Endometrial microvascular endothelial cells (primary cell): ENCODE data around the gene ENTREP1. TPM values are rescaled to one million over a fixed set of nuclear protein-coding genes. Genes with fewer than 3 reads are reported as not detected.
"Not testable (repeated sequence)": the region's sequence is repeated elsewhere in the genome, so short reads cannot be mapped to it uniquely, and the experiment has no call there.

Experiments used
- in situ Hi-C: cut with HindIII; loops from 2 replicates; pipeline ENCODE4 v1.10.0; 2017; ENCODE audit warnings: low sequenced_read_pairs, low pct_unique_long_range_greater_than_20kb; ENCODE audit errors: inconsistent ontology term
- total RNA-seq: library from RNA; depleted of rRNA; stranded (reverse); fragments of >200 nt; gene quantifications from one replicate; pipeline ENCODE4 v1.2.3, GENCODE V29; 2015; ENCODE audit errors: inconsistent ontology term

Gene ENTREP1, protein sequence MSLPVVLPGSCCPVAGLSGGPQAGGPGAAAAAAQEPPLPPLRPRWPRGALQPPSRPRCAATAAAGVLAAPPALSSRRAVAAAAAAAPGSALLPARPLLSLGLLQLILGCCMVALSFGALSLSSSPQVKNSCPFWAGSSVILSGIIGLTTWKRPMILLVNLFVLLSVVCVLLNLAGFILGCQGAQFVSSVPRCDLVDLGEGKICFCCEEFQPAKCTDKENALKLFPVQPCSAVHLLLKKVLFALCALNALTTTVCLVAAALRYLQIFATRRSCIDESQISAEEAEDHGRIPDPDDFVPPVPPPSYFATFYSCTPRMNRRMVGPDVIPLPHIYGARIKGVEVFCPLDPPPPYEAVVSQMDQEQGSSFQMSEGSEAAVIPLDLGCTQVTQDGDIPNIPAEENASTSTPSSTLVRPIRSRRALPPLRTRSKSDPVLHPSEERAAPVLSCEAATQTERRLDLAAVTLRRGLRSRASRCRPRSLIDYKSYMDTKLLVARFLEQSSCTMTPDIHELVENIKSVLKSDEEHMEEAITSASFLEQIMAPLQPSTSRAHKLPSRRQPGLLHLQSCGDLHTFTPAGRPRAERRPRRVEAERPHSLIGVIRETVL
- total RNA-seq = 0.84 TPM

DNA sequence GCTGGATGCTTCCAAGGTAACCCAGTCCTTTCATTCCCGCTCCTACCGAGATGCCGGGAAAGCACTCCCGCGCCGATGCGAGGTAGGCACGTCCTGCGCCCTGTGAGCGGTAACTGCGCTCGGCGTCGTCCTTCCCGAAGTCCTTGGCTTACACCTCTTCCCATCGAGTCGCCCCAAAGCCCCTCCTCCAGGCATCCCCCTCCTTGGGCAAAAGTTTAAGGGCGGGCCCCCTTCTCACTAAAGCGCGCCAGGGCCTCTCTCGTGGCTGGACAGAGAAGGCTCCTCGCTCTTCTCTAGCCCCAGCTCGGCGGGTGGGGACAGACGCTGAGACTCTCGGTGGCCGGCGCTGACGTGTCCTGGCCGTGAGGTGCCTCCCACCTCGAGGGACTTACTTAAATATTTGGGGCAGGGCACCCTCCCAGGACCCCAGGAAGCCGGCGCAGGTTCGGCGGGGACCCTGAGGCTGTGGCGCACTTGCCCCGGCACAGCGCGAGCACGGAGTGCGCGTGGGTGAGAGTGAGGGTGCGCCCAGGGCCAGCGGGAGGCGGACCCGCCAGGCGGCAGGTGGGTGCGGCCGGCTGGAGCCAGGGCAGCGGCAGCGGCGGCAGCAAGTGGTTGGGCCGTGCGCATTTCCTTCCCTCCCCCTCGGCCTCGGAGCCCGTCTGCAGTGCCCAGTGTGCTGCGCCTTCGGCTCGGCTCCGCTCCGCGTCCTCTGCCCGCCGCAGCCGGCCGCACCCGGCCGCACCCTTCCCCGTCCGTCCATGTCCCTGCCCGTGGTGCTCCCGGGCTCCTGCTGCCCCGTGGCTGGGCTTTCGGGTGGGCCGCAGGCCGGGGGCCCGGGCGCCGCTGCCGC, at the start of gene ENTREP1:
Gene ENTREP1, plus strand, starts transcription at position 667 of the 853 bp plus-strand sequence. Its CDS starts 95 bp downstream, at position 762.
- in situ Hi-C loops = no loop called here

DNA sequence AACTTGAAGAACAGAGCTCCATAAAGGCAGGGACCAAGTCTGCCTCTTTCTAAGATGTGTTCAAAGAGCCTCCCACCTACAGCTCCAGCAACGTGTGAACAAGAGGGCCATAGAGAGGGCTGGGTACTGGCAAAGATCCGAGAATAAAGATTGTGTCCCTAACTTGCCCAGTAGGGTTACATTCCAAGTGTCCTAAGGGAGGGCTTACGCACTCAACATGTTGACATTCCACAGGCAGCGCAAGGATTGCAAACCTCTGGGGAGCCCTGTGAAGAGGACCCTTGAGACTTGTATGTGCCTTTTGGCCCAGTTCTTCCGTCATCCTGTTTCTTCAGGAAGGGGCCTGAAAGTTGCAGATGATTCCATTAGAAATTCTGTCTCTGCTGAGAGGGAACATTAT, 48.2 kb upstream of the ENTREP1 start:
- in situ Hi-C loops = no loop called here

DNA sequence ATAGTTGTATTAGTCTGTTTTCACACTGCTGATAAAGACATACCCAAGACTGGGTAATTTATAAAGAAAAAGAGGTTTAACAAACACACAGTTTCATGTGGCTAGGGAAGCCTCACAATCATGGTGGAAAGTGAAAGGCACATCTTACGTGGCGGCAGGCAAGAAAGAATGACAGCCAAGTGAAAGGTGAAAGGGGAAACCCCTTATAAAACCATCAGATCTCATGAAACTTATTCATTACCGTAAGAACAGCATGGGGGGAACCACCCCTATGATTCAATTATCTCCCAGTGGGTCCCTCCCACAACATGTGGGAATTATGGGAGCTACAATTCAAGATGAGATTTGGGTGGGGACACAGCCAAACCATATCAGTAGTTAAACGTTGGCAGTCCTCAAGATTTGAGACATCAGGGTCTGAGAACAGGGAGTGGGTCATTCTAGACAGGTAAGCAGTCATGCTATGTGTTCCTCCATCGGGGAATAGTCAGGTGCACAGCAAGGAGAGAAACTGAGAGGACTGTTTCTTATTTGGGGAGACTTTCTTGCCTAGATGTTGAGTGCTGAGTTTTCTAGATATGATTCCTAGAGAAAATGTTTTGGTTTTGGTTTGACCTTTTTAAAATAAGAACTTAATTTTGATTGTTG, 45.8 kb upstream of the ENTREP1 start:
- in situ Hi-C loops = no loop called here

DNA sequence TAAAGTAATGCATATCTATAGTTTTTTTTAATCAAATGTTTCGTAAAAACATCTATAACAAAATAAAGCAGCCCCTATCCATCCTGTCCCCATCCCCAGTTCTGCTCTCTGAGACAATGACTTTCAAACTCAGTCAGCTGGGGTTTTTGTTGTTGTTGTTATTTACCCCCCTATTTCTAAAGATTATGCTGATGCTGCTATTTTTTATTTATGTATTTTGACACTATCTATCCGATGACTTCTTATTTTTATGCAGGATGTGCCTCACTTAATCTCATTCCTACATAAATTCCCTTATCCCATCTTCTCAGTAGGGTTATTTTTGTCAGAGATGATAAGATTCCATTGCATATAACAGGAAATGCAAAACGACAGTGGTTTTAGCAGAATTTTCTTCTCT, 45.3 kb upstream of the ENTREP1 start:
- in situ Hi-C loops = no loop called here

DNA sequence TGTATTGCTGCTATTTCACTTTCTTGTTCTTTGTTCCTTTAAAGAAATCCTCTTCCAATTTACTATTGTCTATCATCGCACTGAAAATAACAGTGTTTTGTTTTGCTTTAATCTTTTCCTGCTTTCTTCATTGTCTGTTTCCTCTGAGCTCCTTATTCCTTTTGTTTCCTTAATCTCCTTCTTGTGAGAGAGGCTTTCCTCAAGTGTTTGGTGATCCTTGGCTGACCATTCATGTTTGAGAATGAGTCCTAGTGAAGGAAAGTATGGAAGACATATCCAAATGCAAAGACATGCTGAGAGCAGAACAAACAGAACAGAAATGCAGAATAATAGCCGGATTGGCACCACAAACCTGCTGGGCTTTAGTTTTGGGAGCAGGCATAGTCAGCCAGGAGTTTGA, 42.0 kb upstream of the ENTREP1 start:
- in situ Hi-C loops = no loop called here

- in situ Hi-C loops = no loop called here
Measured at GRCh38 chr9:69292078-69292477, 32.9 kb upstream of the ENTREP1 start.

GRCh38 chr9:69293156-69293555, 31.9 kb upstream of the ENTREP1 start:
- in situ Hi-C loops = no loop called here

DNA sequence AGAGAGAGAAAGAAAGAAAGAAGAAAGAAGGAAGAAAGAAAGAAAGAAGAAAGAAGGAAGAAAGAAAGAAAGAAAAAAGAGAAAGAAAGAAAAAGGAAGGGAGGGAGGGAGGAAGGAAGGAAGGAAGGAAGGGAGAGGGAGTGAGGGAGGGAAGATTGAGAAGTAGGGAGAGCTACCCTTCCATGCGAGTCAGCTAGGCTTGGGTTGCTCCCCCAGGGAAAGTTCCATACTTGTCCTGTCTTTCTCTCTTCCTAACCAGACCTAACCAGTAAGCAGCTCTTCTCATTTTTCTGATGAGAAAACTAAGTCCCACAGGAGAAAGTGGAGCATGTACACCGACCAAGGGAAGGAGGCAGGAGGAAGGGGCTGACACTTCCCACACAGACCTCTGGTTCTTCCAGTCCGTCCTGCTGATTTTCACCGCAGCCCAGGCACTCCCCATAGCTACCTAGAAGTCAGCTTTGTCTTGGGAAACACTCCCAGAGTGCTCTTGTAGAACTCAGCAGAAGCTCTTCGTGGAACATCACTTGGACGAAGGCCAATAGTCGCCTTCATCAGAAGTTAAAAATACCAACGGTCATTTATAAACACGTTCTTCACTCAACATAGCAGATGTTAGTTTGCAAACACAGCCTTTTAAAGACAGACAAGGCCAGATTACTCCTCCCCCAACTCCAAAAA, 29.0 kb upstream of the ENTREP1 start:
- in situ Hi-C loops = no loop called here

DNA sequence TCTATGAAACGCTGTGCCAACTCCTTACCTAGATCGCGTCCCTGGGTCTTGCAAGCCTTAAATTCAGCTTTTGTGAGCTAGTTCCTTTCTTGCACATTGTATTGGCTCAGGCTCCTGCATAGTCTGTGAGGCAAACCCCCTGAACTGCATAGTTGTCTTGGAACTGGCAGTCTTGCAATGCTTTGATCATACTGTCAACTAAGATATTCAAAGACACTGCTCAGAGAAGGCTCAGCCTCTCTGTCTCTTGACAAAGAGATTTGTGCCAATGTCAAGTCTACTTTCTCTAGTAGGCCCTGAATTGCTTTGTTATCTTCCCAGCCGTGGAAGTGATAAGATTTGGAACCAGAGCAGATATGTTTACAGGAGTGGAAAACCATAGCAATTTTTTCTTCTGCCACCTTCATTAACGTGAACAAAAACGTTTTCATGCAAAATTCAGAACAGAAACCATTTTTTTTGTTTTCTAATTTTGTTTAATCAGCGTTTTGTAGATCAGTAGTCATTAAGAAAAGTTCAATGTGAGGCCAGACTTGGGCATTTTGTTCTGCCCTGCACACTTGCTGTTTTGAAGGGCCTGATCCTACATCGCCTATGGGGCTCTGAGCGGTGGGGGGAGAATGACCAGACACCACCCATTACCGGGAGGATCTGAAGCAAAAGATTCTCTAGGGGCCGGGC, 27.6 kb upstream of the ENTREP1 start:
- in situ Hi-C loops = no loop called here

DNA sequence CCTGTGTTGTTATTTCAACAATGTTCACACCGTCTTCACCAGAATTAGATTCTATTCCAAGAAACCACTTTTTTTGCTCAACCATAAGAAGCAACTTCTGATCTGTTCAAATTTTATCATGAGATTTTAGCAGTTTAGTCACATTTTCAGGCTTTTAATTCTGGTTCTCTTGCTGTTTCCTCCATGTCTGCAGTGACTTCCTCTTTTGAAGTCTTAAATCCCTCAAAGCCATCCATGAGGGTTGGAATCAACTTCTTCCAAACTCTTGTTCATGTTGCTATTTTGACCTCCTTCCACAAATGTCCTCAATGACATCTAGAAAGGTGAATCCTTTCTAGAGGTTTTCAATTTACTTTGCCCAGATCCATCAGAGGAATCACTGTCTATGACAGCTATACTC, 25.7 kb upstream of the ENTREP1 start:
- in situ Hi-C loops = no loop called here

- in situ Hi-C loops = no loop called here
Measured at GRCh38 chr9:69299826-69300225, 25.2 kb upstream of the ENTREP1 start.

DNA sequence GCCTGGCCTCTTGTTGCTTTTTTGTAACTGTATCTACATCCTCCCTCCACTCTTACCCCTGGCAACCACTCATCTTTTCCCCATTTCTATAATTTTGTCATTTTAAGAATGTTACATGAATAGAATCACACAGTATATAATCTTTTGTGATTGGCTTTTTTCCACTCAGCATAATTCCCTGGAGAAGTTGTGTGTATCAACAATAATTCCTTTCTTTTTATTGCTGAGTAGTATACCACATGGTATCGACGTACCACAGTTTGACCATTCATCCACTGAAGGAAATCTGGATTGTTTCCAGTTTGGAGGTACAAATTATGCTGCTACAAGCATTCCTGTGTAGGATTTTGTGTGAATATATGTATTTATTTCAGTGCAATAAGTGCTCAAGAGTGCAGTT, 21.7 kb upstream of the ENTREP1 start:
- in situ Hi-C loops = no loop called here

DNA sequence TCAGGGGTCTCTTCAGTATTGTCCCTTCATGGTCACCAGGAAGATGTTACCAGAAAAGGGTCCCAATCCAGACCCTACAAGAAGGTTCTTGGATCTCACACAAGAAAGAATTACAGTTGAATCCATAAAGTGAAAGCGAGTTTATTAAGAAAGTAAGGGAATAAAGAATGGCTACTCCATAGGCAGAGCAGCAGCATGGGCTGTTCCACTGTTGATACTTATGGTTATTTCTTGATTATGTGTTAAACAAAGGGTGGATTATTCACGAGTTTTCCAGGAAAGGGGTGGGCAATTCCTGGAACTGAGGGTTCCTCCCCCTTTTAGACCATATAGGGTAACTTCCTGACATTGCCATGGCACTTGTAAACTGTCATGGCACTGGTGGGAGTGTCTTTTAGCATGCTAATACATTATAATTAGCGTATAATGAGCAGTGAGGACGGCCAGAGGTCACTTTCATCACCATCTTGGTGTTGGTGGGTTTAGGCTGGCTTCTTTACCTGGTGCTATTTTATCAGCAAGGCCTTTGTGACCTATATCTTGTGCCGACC, 18.0 kb upstream of the ENTREP1 start:
- in situ Hi-C loops = not testable (repeated sequence)

DNA sequence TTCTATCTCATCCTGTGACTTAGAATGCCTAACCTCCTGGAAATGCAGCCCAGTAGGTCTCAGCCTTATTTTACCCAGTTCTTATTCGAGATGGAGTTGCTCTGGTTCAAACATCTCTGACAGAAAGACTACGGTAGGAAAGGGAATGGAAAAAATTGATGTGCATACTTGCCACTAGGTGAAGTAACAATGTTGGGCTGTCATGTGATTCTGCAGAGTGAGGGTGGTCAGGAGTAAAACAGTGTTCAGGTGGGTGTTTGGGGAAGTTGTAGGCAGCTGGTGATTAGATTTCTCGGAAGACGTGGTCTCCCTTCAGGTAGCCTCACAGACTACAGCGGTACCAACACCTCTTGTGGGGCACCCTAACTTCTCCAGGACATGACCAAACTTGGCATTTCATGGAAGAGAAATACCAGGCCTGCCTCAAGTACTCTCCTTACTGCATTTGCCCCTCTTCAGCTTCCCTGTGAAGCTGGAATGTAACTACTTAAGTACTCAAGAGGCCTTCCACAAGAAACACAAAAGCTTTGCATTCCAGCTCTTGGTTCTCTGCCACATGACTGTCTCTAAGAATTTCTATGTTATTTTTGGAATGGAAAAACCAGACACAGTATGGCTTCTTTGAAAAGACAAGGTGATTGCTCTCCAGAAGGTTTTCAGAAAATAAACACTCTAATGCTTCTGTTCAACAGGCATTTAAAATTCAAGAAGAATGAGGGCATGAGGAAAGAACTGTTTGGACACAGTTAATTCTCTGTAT, 17.4 kb upstream of the ENTREP1 start:
- in situ Hi-C loops = no loop called here

GRCh38 chr9:69308206-69308931, 16.6 kb upstream of the ENTREP1 start:
- in situ Hi-C loops = no loop called here

DNA sequence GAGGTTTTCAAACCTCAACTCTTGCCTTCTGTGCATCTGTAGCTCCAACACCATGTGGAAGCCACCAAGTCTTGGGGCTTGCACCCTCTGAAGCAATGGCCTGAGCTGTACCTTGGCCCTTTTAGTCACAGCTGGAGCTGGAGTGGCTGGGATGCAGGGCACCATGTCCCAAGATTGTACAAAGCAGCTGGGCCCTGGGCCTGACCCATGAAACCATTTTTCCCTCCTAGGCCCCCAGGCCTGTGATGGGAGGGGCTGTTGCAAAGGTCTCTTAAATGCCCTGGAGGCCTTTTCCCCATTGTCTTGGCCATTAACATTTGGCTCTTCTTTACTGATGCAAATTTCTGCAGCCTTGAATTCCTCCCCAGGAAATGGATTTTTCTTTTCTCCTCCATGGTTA, 11.8 kb upstream of the ENTREP1 start:
- in situ Hi-C loops = no loop called here

- in situ Hi-C loops = no loop called here
Measured at GRCh38 chr9:69314547-69314946, 10.5 kb upstream of the ENTREP1 start.
